ENCODE data around the gene LMO2.
"Not testable (repeated sequence)": the region's sequence is repeated elsewhere in the genome, so short reads cannot be mapped to it uniquely, and the experiment has no call there.

The LMO2 gene

DNA sequence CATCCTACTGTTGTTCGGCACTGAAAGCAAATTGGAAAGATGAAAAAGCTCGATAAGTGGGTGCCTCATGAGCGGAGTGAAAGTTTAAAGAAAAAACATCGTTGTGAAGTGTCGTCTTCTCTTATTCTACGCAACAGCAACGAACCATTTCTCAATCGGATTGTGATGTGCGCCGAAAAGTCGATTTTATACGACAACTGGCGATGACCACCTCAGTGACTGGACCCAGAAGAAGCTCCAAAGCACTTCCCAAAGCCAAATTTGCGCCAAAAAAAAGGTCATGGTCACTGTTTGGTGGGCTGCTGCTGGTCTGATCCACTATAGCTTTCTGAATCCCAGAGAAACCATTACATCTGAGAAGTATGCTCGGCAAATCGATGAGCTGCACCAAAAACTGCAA, 59.2 kb downstream of the LMO2 start:
- in situ Hi-C loops (cut with HindIII; ENCODE audit: low pct_unique_long_range_greater_than_20kb, low sequenced_read_pairs) = no loop called here
- no peak for DNase-seq (ENCODE audit: low read depth in 1 of 2, low spot score in 1 of 2)
- no peak for TF ChIP-seq JUND (IDR thresholded peaks at IDR 0.05; ENCODE audit: low read depth)

DNA sequence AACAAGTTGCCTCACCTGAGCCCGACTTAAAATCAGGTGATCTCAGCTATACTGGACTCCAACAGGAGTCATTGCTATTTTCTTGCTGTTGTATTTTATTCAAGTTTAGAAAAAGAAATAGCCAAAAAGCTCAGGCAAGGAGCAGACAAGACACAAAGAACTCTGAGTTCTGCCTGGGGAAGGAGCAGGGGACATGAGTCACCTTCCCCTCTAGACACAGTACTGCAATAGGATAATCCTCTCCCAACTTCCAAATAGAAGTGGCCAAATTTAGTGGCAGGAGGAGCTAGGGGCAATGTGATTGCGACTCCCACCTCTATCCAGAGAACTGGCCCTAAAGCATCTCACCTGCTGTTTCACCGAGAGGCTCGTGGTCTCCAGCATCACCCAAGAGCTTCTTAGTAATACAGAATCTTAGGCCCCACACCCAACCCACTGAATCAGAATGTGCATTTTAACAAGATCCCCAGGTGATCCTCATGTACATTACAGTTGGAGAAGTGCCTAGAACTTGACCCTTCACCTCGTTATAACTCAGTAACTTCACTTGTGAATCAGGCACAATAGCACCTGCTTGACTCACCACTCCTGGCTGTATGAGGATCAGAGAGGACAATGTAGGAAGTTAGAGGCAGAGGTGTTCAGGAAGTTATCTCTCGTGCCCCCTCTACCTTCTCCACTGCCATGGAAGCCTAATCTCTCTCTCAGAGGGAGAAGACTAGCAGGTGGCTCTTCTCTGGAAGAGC, 60.8 kb downstream of the LMO2 start:
- in situ Hi-C loops (cut with HindIII; ENCODE audit: low pct_unique_long_range_greater_than_20kb, low sequenced_read_pairs) = no loop called here
- TF ChIP-seq JUND (IDR thresholded peaks at IDR 0.05; ENCODE audit: low read depth) = no peak
- DNase-seq (ENCODE audit: low read depth in 1 of 2, low spot score in 1 of 2) = no peak

DNA sequence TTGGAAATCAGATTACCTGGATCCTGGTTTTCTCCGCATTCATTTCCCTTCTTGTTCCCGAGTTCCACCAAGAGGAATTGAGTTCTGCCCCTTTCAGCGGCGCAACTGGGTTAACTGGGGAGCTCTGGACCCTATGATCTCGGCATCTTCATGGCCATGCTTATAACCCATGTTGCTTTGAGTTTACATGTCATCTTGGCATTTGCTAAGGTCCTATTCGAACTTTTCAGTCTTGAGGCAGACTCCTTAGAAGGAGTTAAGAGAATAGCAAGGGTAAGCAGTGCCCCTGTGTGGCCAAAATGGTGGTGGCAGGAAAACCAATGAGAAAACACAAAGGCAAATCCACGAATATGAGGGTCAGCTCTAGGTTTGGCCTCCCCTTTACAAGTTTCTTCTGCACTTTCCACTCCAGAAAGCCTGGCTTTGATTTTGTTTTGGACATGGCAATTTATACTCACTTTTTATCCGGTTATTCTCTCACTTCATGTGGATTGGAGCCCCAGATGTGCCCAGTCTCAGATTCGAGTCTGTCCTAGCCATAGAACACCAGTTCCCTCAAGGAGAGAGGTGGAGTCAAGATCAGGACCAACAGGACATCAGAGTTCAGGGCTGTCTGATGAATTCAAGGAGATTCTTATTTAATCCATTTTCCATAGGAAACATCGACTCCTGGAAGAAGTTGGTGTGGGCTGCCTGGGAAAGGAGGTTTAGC, 62.3 kb downstream of the LMO2 start:
- in situ Hi-C loops (cut with HindIII; ENCODE audit: low pct_unique_long_range_greater_than_20kb, low sequenced_read_pairs) = no loop called here
- DNase-seq (ENCODE audit: low read depth in 1 of 2, low spot score in 1 of 2) = peak; percentile 85 to 88
- TF ChIP-seq JUND (IDR thresholded peaks at IDR 0.05; ENCODE audit: low read depth) = no peak

DNA sequence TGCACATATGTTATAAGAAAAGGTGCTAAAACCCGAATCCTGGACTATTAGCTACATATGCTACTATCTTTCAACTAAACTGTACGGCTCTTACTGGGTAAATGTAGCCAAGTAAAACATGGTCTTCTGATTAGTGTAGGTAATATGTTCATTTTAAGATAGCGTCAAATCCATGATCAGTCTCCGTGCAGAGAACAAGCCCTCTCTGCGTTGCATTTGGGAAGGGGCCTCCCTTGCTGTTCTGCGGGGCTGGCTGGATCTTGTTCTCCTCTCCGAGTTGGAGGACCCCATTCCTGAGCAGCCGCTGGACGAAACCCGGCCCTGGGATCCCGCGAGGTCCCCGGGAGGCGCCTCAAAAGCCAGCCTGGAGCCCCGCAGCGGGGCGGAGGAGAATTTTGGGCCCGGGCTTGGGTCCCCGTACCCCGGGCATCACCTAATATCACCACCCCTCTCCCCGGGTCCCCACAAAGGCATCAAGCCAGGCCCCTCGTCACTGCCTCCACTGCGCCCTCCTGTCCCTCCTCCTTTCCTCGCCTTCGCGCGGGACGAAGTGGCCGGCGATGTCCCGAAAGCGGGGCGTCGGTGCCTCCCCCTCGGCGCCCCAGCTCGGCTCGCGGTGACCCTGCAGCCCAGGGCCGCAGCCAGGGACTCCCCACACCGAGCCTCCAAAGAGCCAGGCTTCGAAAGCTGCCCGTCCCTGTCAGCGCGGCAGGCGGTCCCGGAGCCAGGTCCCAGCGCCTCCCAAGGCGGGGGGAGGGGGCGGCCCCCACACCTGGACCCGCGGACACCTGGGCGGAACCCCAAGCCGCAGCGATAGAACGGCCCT, 63.1 kb downstream of the LMO2 start:
- TF ChIP-seq JUND (IDR thresholded peaks at IDR 0.05; ENCODE audit: low read depth) = no peak
- in situ Hi-C loops (cut with HindIII; ENCODE audit: low pct_unique_long_range_greater_than_20kb, low sequenced_read_pairs) = no loop called here
- DNase-seq (ENCODE audit: low read depth in 1 of 2, low spot score in 1 of 2) = no peak

DNA sequence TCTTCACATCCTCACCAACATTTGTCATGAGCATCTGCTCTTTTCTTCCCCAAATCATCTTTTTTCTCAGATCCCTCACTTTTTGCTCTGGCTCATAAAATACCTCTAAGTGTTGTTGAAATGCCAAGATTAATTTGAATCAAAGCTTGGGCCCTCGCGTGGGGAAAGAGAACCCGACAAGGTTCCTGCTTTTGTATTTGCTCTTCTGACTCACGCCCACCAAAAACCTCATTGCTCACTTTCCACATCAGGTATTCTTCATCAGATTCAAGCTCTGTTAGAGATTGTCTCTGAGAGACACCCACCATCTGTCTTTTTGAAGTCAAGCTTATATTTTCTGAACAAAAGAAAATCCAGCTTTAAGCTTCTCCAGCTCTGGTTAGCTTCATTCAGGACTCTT, 64.7 kb downstream of the LMO2 start:
- in situ Hi-C loops (cut with HindIII; ENCODE audit: low pct_unique_long_range_greater_than_20kb, low sequenced_read_pairs) = no loop called here
- TF ChIP-seq JUND (IDR thresholded peaks at IDR 0.05; ENCODE audit: low read depth) = no peak
- no peak for DNase-seq (ENCODE audit: low read depth in 1 of 2, low spot score in 1 of 2)

DNA sequence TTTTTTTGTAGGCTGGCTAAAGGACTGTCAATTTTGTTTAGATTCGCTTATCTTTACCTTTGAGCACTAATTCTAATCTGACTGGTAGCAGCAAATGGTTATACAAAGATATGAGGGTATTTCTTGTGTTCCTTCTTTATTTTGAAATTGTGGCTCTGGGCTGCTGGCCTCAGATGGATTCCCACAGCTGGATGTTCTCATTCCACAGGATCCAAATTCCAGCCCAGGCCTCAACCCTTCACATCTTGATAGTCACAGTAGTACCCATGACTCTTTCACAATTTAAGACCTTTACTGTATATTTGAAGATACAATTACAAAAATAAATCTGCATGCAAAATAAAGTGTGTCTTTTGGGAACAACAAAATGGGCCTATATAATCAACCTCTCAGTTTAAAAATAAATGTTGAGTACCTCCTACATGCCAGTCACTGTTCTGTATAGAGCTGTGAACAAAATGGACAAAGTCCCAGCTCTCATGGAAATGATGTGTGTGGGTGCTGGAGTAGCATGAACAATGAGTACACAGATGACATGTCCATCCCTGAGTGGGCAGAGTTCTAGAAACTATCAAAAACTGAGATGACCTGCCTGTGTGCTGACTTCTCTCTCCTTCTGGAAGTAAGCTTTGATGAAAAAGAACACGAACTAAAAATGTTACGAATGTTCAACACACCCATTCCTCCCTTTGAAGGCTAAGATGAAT, 65.9 kb downstream of the LMO2 start:
- in situ Hi-C loops (cut with HindIII; ENCODE audit: low pct_unique_long_range_greater_than_20kb, low sequenced_read_pairs) = no loop called here
- TF ChIP-seq JUND (IDR thresholded peaks at IDR 0.05; ENCODE audit: low read depth) = no peak
- DNase-seq (ENCODE audit: low read depth in 1 of 2, low spot score in 1 of 2) = no peak

DNA sequence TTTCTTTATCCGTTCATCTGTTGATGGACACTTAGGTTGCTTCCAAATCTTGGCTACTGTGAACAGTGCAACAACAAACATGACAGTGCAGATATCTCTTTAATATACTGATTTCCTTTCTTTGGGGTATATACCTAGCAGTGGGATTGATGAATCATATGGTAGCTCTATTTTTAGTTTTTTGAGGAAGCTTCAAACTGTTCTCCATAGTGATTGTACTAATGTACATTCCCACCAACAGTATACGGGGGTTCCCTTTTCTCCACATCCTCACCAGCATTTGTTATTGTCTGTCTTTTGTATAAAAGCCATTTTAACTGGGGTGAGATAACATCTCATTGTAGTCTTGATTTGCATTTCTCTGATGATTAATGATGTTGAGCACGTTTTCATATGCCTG, 68.9 kb downstream of the LMO2 start:
- in situ Hi-C loops (cut with HindIII; ENCODE audit: low pct_unique_long_range_greater_than_20kb, low sequenced_read_pairs); DNase-seq (ENCODE audit: low read depth in 1 of 2, low spot score in 1 of 2): not testable (repeated sequence)

DNA sequence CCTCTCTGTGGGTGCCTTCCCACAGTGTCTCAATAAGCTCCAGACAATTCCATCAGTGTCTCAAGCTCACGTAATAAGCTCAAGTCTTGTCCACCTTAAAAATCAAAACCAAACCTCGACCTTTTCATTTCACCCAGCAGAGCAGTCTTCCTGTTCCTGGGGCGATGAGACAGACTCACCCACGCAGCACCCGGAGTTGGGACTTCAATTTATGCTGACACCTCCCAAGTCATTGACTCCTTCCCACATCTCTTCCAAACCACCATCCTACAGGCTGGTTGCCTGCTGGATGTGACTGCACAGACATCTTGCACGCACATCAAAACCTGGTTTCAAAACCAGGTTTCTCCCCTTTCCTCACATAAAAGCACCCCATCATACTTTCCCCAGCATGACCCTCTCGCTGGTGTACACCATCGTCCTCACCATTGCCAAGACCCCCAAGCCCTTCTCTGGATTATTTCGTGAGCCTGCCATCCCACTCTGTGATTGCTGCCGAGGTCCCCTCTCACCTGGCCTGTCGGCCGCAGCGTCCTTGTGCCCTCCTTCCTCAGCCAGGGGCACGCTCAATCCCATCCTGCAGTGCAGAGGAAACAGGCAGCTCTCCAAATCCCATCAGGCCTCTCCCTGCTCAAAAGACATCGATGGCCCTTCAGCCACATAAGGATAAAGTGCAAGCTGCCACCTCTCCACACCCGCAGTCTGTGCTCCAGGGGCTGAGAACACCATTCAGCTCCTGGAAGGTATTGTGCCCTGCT, 72.4 kb downstream of the LMO2 start:
- no peak for TF ChIP-seq JUND (IDR thresholded peaks at IDR 0.05; ENCODE audit: low read depth)
- in situ Hi-C loops (cut with HindIII; ENCODE audit: low pct_unique_long_range_greater_than_20kb, low sequenced_read_pairs) = no loop called here
- DNase-seq (ENCODE audit: low read depth in 1 of 2, low spot score in 1 of 2) = no peak
